Small intestine (tissue), 16 donors: ENCODE measurements around the gene CACNA1H. TPM values are rescaled to one million over a fixed set of nuclear protein-coding genes. Genes with fewer than 3 reads are reported as not detected.

Source experiments
- DNase-seq, 2 donors: peaks; one replicate each; pipeline versions ENCODE4 v3.0.0 to v3.0.0-alpha.2; 2013
- FAIRE-seq: peaks from 2 replicates; lab custom pipeline; 2012; peaks lifted over from hg19 to GRCh38; lab: Jason Lieb, UNC
- H3K27ac ChIP-seq, 3 donors: one replicate each; pipeline ENCODE4 v1.5.1; 2013; ENCODE audit warnings: low read length in 2 of 3, mild to moderate bottlenecking in 2 of 3, control low read depth in 1 of 3, inconsistent platforms in 1 of 3, low read depth in 1 of 3, moderate library complexity in 1 of 3
- H3K27me3 ChIP-seq, 3 donors: one replicate each; pipeline ENCODE4 v1.6.1; 2013; ENCODE audit warnings: low read length in 3 of 3, inconsistent platforms in 1 of 3; ENCODE audit not compliant: control insufficient read depth in 3 of 3, insufficient read depth in 3 of 3
- H3K36me3 ChIP-seq, 3 donors: one replicate each; pipeline ENCODE4 v1.6.1; 2013; ENCODE audit warnings: low read length in 3 of 3, inconsistent platforms in 1 of 3, low read depth in 1 of 3, mild to moderate bottlenecking in 1 of 3, moderate library complexity in 1 of 3; ENCODE audit not compliant: control insufficient read depth in 3 of 3, insufficient read depth in 2 of 3
- H3K4me1 ChIP-seq, 3 donors: one replicate each; pipeline ENCODE4 v1.6.1; 2013; ENCODE audit warnings: low read length in 2 of 3, inconsistent platforms in 1 of 3, low read depth in 1 of 3, mild to moderate bottlenecking in 1 of 3, moderate library complexity in 1 of 3; ENCODE audit not compliant: control insufficient read depth in 3 of 3, insufficient read depth in 2 of 3
- H3K4me3 ChIP-seq, 3 donors: one replicate each; pipeline ENCODE4 v1.5.1; 2013; ENCODE audit warnings: low read length in 3 of 3, control low read depth in 1 of 3, inconsistent platforms in 1 of 3, low read depth in 1 of 3, mild to moderate bottlenecking in 1 of 3, moderate library complexity in 1 of 3
- H3K9me3 ChIP-seq, 2 donors: one replicate each; pipeline ENCODE4 v1.6.1; 2013; ENCODE audit warnings: low read depth in 1 of 2, low read length in 1 of 2; ENCODE audit not compliant: control insufficient read depth in 2 of 2, insufficient read depth in 1 of 2
- WGBS, 3 donors: extraction: QIAGEN DNeasy Blood & Tissue Kit; methylation state at CpG; one replicate each; pipeline ENCODE4 v1.1.7; 2013; 5-methylcytosine and 5-hydroxymethylcytosine counted together
- long read RNA-seq, 10 donors: transcript quantifications; one replicate each; lab custom pipeline, GENCODE V29; 2026
- polyA plus RNA-seq, 4 donors: library from polyadenylated mRNA; stranded (reverse) in 3 of 4; unstranded in 1 of 4; fragments of 200-250 nt in 3 of 4; fragments of 120-200 nt in 1 of 4; gene quantifications; one replicate each; pipeline versions ENCODE4 v1.2.1 to v1.2.3, GENCODE V29; 2013
- donor health status: healthy with polysubstance abuse.
- donor health status: control.
- donor health status: control.
- donor health status: Bipolar disorder and iron deficiency.
- donor health status: healthy.

CACNA1H gene
- polyA plus RNA-seq = 1 to 10 TPM in 3 of 4 donors, under 1 TPM in 1; 0.22 to 7.0 (median 3.2) TPM
- long read RNA-seq, donor 1 = 0 reads
- long read RNA-seq, donor 2 = 0 reads
- long read RNA-seq, donor 3 = 0 reads
- long read RNA-seq, donor 4 = 0 reads
- long read RNA-seq, donor 5 = 0 reads
- long read RNA-seq, donor 6 = 0 reads
- long read RNA-seq, donor 7 = 0 reads
- long read RNA-seq, donor 8 = 0 reads
- long read RNA-seq, donor 9 = 0 reads
- long read RNA-seq, donor 10, partial matches to known transcripts = 12 of 27 reads
- long read RNA-seq, donor 10, other reads (novel, unspliced or antisense) = 15 of 27 reads

DNA sequence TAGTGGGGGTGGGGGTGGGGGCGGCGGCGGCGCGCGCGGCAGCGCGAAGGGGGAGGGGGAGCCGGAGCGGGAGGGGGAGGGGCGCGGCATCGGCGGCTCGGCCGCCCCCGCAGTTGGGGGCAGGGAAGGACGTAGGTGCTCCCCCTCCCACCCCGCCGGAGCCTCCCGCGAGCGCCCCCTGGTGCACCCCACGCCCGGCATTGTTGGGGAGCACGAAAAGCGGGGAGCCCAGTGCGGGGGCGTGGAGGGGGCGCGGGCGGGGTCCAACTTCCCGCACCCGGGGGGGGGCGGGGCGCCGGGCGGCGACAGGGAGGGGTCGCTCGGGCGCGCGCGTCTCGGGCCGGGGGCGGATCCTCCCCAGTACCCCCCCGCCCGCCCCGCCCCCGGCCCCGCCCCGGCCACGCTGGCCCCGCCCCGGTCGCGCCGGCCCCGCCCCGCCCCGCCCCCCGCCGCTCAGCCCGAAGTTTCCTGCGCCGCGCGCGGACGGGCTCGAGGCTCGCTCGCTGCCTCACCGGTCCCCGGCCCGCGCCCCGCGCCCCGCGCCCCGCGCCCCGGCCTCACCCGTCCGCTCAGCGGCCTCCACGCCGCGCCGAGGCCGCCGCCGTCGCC lies at the start of gene CACNA1H:
Gene CACNA1H, plus strand, starts transcription at position 456 of the 609 bp plus-strand sequence. CDS start 632 bp downstream, outside the sequence.
- Histone ChIP-seq H3K27ac (no peak within 1 kb of the TSS), H3K36me3 (no peaks in the 10 kb centered on the region), H3K4me1 (peaks cover 0 to 4% (median 3%) of the 10 kb centered on the region in 3 donors), H3K9me3 (no peaks in the 10 kb centered on the region), H3K4me3 (peak within 1 kb of the TSS in 2 of 3 donors; percentile 19 to 43), H3K27me3 (peaks cover 2 to 49% (median 17%) of the 10 kb centered on the region in 3 donors)
- DNase-seq (peak in 1 of 2 donors; percentile 26), FAIRE-seq (no peak)
- 0 to 4% (median 1%) methylated on average over 6 to 83 of the region's 98 CpGs for WGBS, 3 donors

DNA sequence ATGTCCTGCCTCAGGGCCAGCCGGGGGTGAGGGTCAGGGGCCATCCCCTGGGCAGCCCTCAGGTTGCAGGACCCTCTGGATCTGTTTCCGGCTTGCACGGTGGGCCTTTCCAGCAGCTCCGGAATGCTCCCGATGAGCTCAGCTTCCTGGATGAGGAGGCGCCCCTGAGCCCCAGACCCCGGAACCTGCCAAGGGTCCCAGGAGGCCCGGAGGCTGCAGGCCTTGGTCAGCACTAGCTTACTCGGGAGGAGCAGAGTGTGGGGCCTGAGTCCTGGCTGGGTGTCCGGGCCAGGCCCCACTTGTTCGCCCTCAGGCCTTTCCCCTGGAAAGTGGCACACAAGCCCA lies 49.3 kb upstream of the CACNA1H start:
- Histone ChIP-seq H3K27ac (no peak overlapping the region), H3K9me3 (no peaks in the 10 kb centered on the region), H3K36me3 (no peaks in the 10 kb centered on the region), H3K4me1 (peaks cover 0 to 16% (median 0%) of the 10 kb centered on the region in 3 donors), H3K4me3 (no peak overlapping the region), H3K27me3 (peaks cover 5 to 46% (median 5%) of the 10 kb centered on the region in 3 donors)
- no peak for DNase-seq
- WGBS, 3 donors = 35 to 38% (median 36%) methylated on average over 8 to 11 of the region's 11 CpGs
- no peak for FAIRE-seq

GRCh38 chr16:1105888-1106620 lies 46.9 kb upstream of the CACNA1H start:
- Histone ChIP-seq H3K4me3 (no peak overlapping the region), H3K27me3 (peaks cover 0 to 48% (median 2%) of the 10 kb centered on the region in 3 donors), H3K36me3 (no peaks in the 10 kb centered on the region), H3K27ac (no peak overlapping the region), H3K4me1 (peaks cover 0 to 6% (median 0%) of the 10 kb centered on the region in 3 donors), H3K9me3 (no peaks in the 10 kb centered on the region)
- no peak for FAIRE-seq
- WGBS, 3 donors = 29 to 34% (median 31%) methylated on average over 20 to 26 of the region's 26 CpGs
- DNase-seq = peak; percentile 58 to 67

DNA sequence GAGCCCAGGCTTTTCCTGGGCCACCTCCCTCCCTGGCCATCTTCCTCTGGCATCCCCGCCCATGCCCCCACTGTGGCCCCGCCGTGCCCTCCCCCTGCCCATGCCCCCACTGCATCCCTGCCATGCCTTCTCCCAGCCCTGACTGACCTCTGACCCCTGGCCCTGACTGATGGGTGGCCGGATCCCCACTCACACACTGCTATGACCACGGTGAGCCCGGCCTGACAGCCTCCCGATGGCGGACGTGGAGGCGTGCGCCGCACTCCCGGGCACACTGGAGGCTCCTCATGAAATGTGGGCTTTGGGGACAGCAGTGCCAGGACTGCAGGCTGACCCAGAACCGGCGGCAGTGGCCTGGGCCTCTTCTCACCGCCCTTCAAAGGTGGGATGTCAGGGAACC lies 46.2 kb upstream of the CACNA1H start:
- Histone ChIP-seq H3K9me3 (no peaks in the 10 kb centered on the region), H3K27ac (no peak overlapping the region), H3K4me1 (peaks cover 0 to 6% (median 0%) of the 10 kb centered on the region in 3 donors), H3K27me3 (peaks cover 0 to 44% (median 1%) of the 10 kb centered on the region in 3 donors), H3K4me3 (no peak overlapping the region), H3K36me3 (no peaks in the 10 kb centered on the region)
- WGBS, 3 donors = 58 to 78% (median 60%) methylated on average over 16 of the region's 16 CpGs
- FAIRE-seq = no peak
- DNase-seq = no peak

GRCh38 chr16:1107141-1107540 lies 45.8 kb upstream of the CACNA1H start:
- Histone ChIP-seq H3K36me3 (no peaks in the 10 kb centered on the region), H3K27me3 (peaks cover 0 to 47% (median 1%) of the 10 kb centered on the region in 3 donors)

DNA sequence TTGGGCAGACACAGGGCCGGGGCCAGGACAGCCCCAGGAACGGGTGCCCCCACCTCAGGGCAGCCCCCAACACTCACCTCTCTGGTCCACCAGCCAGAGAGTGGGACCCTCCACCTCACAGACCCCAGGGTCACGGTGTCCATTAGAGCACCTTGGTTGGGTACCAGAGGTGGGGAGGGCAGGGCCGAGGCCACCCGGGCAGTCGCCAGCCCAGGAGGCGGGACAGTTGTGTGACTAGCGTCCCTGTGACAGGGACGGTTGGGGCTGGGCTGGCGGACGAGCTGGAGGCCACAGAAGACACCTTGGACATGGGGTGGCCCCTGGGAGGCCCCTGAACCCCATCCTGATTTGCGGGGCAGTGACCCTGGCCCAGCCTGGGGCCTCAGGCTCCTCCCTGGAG lies 45.2 kb upstream of the CACNA1H start:
- Histone ChIP-seq H3K4me1 (peaks cover 0 to 6% (median 0%) of the 10 kb centered on the region in 3 donors), H3K27me3 (peaks cover 0 to 53% (median 1%) of the 10 kb centered on the region in 3 donors), H3K27ac (no peak overlapping the region), H3K36me3 (no peaks in the 10 kb centered on the region), H3K4me3 (no peak overlapping the region), H3K9me3 (no peaks in the 10 kb centered on the region)
- DNase-seq (no peak), FAIRE-seq (no peak)
- WGBS, 3 donors = 53 to 67% (median 58%) methylated on average over 9 to 12 of the region's 12 CpGs

More at GRCh38 chr16:1107141-1107540, 45.8 kb upstream of the CACNA1H start:
- H3K4me1 ChIP-seq = peaks cover 0 to 6% (median 0%) of the 10 kb centered on the region in 3 donors
- H3K4me3 ChIP-seq = no peak overlapping the region
- no peak for FAIRE-seq
- H3K27ac ChIP-seq = no peak overlapping the region
- no peaks in the 10 kb centered on the region for H3K9me3 ChIP-seq
- 60 to 70% (median 62%) methylated on average over 19 to 22 of the region's 22 CpGs for WGBS, 3 donors
- no peak for DNase-seq

GRCh38 chr16:1108299-1109252 lies 44.3 kb upstream of the CACNA1H start:
- Histone ChIP-seq H3K27me3 (peaks cover 0 to 55% (median 1%) of the 10 kb centered on the region in 3 donors), H3K4me3 (no peak overlapping the region), H3K9me3 (no peaks in the 10 kb centered on the region), H3K27ac (no peak overlapping the region), H3K4me1 (no peaks in the 10 kb centered on the region), H3K36me3 (no peaks in the 10 kb centered on the region)
- 15 to 38% (median 21%) methylated on average over 38 to 42 of the region's 42 CpGs for WGBS, 3 donors
- FAIRE-seq (no peak), DNase-seq (no peak)
